ENCODE results near the gene TMEM132D. TPM values are rescaled to one million over a fixed set of nuclear protein-coding genes. Genes with fewer than 3 reads are reported as not detected.

The TMEM132D gene
- total RNA-seq, 1 donor from 2014 or later = 0.06 TPM

DNA sequence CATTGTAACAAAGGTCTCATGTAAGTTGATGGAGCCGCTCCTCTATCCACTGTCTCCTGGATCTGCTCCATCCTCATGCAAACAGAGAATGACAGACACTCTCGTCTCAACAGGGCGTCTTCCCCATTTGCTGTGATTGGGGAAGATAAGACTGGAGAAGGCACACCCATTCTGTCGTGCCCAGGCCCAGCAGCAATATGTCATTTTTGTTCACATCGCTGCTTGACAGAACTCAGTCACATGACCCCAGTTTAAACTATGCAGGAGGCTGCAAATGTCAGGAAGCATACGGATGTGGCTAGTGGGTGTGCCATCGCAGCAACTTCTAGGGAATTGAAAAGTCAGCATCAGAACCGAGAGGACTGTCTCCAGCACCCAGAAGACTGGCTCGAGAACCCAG, 290.5 kb downstream of the TMEM132D start:
- TF ChIP-seq, protein P1, sequence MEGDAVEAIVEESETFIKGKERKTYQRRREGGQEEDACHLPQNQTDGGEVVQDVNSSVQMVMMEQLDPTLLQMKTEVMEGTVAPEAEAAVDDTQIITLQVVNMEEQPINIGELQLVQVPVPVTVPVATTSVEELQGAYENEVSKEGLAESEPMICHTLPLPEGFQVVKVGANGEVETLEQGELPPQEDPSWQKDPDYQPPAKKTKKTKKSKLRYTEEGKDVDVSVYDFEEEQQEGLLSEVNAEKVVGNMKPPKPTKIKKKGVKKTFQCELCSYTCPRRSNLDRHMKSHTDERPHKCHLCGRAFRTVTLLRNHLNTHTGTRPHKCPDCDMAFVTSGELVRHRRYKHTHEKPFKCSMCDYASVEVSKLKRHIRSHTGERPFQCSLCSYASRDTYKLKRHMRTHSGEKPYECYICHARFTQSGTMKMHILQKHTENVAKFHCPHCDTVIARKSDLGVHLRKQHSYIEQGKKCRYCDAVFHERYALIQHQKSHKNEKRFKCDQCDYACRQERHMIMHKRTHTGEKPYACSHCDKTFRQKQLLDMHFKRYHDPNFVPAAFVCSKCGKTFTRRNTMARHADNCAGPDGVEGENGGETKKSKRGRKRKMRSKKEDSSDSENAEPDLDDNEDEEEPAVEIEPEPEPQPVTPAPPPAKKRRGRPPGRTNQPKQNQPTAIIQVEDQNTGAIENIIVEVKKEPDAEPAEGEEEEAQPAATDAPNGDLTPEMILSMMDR (conservative IDR thresholded peaks at IDR 0.05; ENCODE audit: low read depth, low read length) = no peak
- H3K4me3 ChIP-seq (ENCODE audit: low read depth, low read length) = no peak overlapping the region
- DNase-seq (ENCODE audit: low read depth) = no peak

DNA sequence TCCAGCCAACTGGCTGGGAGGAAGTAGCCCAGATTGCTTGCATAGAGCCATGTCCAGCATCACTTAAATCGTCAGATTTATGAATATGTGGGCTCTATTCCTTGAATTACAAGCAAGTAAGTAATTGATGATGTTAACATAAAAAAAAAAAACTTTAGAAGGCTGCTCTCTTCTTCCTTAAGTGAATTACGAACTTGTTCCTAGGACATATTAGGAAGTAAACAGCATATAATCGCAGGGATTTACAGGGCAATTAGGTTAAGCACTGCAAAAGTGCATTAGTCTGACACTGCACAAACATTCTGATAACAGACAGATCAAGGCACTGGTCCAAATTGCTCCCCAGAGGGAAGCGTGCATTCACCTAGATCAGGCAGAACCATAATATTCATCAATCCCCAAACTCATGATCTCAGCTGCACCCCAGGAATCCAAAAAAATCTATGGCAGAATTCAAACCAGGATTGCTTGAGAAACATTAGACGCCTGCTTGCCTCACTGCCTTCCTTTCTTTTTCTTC, 293.2 kb downstream of the TMEM132D start:
- no peak for DNase-seq (ENCODE audit: low read depth)
- no peak overlapping the region for H3K4me3 ChIP-seq (ENCODE audit: low read depth, low read length)
- TF ChIP-seq, protein P1 (conservative IDR thresholded peaks at IDR 0.05; ENCODE audit: low read depth, low read length) = no peak

DNA sequence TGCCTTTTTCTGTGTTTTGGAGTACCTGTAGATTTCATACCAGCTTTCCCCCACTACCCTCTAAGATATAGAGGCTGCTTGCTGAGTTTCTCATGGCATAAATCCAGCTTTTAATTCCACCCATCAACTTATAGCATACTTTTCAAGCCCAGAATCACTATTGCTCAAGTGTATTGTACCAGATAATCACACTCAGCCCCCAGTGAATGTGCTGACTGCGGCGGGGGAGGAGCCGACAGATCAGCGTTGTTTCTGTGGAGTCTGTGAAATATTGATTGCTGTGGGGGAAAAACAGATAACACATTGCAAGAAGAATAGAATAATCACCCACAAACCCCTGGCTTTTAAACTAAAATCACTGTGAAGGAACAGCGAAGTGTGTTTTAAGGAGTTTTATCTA, 296.1 kb downstream of the TMEM132D start:
- no peak for DNase-seq (ENCODE audit: low read depth)
- H3K4me3 ChIP-seq (ENCODE audit: low read depth, low read length) = no peak overlapping the region
- TF ChIP-seq, protein P1 (conservative IDR thresholded peaks at IDR 0.05; ENCODE audit: low read depth, low read length) = no peak

DNA sequence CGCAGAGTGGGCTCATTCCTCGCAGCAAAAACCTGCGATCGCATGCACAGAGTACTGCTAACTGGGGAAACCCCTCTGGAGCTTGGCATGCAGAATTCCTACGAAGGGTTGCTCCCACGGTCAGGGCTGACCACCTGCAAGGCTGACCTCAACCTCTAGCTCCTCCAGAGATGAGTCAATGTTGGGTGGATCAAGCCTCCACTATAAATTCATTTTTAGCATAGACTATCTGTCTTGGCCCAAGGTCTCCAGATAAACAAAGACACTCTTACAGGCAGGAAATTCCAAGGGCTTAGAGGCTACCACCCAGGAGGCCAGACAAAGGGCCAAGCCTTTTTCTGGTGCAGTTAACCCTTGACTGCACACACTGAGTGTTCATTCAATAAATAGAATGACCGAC, 296.5 kb downstream of the TMEM132D start:
- peak; percentile 25 for DNase-seq (ENCODE audit: low read depth)
- H3K4me3 ChIP-seq (ENCODE audit: low read depth, low read length) = no peak overlapping the region
- TF ChIP-seq, protein P1 (conservative IDR thresholded peaks at IDR 0.05; ENCODE audit: low read depth, low read length) = no peak

DNA sequence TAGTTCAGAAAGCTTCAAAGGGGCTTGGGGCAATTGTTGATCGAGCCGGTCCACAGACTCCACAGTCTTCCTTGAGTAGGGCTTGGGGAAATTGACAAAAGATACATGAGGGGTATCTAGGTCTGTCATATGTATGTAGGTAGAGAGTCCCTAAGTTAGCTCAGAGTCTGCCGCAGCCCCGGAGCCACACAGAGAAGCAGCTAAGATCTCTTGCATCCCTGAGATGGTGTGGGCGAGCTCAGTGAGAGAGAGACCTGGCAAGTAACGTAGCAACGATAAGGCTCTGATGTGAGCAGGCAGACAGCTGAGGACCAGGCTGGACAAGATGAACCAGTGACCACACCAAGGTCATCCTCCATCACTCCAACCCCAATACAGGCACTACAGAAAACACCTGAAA, 297.6 kb downstream of the TMEM132D start:
- TF ChIP-seq, protein P1 (conservative IDR thresholded peaks at IDR 0.05; ENCODE audit: low read depth, low read length) = no peak
- no peak overlapping the region for H3K4me3 ChIP-seq (ENCODE audit: low read depth, low read length)
- no peak for DNase-seq (ENCODE audit: low read depth)

DNA sequence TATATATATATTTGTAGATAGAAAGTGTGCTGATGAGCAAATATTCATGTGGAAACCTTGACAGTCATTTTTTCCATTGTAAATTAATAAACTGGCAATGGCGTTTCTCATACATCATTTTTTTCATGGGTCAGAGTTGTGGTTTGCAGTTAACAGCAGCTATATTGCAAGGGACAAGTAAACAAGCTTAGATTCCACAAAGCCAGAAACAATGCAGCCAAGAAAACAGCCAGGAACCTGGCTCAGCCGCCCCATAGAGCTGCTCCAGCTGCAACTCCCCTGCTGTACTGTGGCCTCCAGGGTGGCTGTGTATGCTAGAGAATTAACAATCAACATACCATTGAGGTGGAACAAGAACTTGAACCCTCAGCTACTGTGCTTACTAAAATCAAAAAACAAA, 298.2 kb downstream of the TMEM132D start:
- TF ChIP-seq, protein P1 (conservative IDR thresholded peaks at IDR 0.05; ENCODE audit: low read depth, low read length) = no peak
- no peak overlapping the region for H3K4me3 ChIP-seq (ENCODE audit: low read depth, low read length)
- DNase-seq (ENCODE audit: low read depth) = no peak

DNA sequence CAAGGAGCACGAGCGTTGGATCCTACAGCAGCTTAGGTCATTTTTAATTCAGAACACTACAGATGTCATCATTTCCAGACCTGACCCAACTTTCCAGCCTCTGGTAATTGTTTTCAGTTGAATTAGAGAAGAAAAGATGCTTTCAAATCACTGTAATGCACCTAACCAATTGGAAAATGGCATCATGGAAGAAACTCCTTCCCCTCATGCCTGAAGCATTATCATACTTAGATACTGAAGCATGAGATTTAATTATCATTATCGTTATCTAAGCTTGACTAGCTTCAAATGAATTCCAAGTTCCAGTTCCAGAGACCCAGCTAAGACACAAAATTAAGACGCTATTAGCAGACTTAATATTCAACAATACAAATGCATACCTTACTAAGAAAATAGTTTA, 299.3 kb downstream of the TMEM132D start:
- H3K4me3 ChIP-seq (ENCODE audit: low read depth, low read length) = no peak overlapping the region
- TF ChIP-seq, protein P1 (conservative IDR thresholded peaks at IDR 0.05; ENCODE audit: low read depth, low read length) = no peak
- no peak for DNase-seq (ENCODE audit: low read depth)
